ENCODE results near the gene KRTAP10-5. TPM values are rescaled to one million over a fixed set of nuclear protein-coding genes. Genes with fewer than 3 reads are reported as not detected.
A peak's percentile ranks its signal among the peaks of the same experiment; 100 is the strongest.
"Not testable (repeated sequence)": the region's sequence is repeated elsewhere in the genome, so short reads cannot be mapped to it uniquely, and the experiment has no call there.

Gene KRTAP10-5
- total RNA-seq, 2 experiments from 2014 or later, result not detected

GRCh38 chr21:44592446-44593311, 12.3 kb upstream of the KRTAP10-5 start, which contains the start of gene KRTAP10-6:
Gene KRTAP10-6, minus strand, starts transcription at chr21:44592505. Its CDS starts 21 bp downstream, at chr21:44592484.
- ChIA-PET CTCF (interaction anchor here (0.6 kb wide), 1 partner anchor 19 kb away, joined by 3 read pairs; the partner anchor contains the start of gene KRTAP10-4), POLR2A (interaction anchor here (0.6 kb wide), 1 partner anchor 15 kb away, joined by 3 read pairs; no protein-coding TSS in a partner anchor)
- no peaks in the 10 kb centered on the region for H3K4me1 Mint-ChIP-seq
- H3K36me3 Mint-ChIP-seq (ENCODE audit: low read depth), result no peaks in the 10 kb centered on the region
- H3K4me3 Mint-ChIP-seq, result no peak within 1 kb of the TSS
- no peaks in the 10 kb centered on the region for H3K9me3 Mint-ChIP-seq
- H3K27ac Mint-ChIP-seq, result no peak within 1 kb of the TSS
- peaks cover 11% of the 10 kb centered on the region for H3K27me3 Mint-ChIP-seq
- no peak for DNase-seq

- DNase-seq; H3K4me3 Mint-ChIP-seq; H3K36me3 Mint-ChIP-seq (ENCODE audit: low read depth); H3K27ac Mint-ChIP-seq; POLR2A ChIA-PET; H3K9me3 Mint-ChIP-seq; H3K4me1 Mint-ChIP-seq: not testable (repeated sequence)
- CTCF ChIA-PET, result interaction anchor here (0.6 kb wide), 1 partner anchor 18 kb away, joined by 3 read pairs; the partner anchor contains the start of gene KRTAP10-4
- peaks cover 18% of the 10 kb centered on the region for H3K27me3 Mint-ChIP-seq
Measured at GRCh38 chr21:44591801-44592130, 11.4 kb upstream of the KRTAP10-5 start.

- H3K9me3 Mint-ChIP-seq; DNase-seq; H3K4me3 Mint-ChIP-seq; H3K27ac Mint-ChIP-seq; CTCF ChIA-PET; H3K36me3 Mint-ChIP-seq (ENCODE audit: low read depth); POLR2A ChIA-PET; H3K4me1 Mint-ChIP-seq: not testable (repeated sequence)
- peaks cover 23% of the 10 kb centered on the region for H3K27me3 Mint-ChIP-seq
Measured at GRCh38 chr21:44590897-44591800, 10.7 kb upstream of the KRTAP10-5 start.

GRCh38 chr21:44590311-44590721, 9.9 kb upstream of the KRTAP10-5 start:
- H3K4me1 Mint-ChIP-seq, result peaks cover under 1% of the 10 kb centered on the region
- ChIA-PET POLR2A (no interaction called here), CTCF (no interaction called here)
- H3K36me3 Mint-ChIP-seq (ENCODE audit: low read depth), result no peaks in the 10 kb centered on the region
- no peaks in the 10 kb centered on the region for H3K9me3 Mint-ChIP-seq
- no peak for DNase-seq
- H3K4me3 Mint-ChIP-seq, result no peak overlapping the region
- H3K27ac Mint-ChIP-seq, result no peak overlapping the region
- H3K27me3 Mint-ChIP-seq, result peaks cover 31% of the 10 kb centered on the region

- H3K4me3 Mint-ChIP-seq, result no peak overlapping the region
- ChIA-PET CTCF (no interaction called here), POLR2A (no interaction called here)
- H3K27ac Mint-ChIP-seq, result no peak overlapping the region
- no peaks in the 10 kb centered on the region for H3K36me3 Mint-ChIP-seq (ENCODE audit: low read depth)
- H3K4me1 Mint-ChIP-seq, result peaks cover 2% of the 10 kb centered on the region
- no peaks in the 10 kb centered on the region for H3K9me3 Mint-ChIP-seq
- H3K27me3 Mint-ChIP-seq, result peaks cover 33% of the 10 kb centered on the region
- DNase-seq, result no peak
Measured at GRCh38 chr21:44589586-44590305, 9.3 kb upstream of the KRTAP10-5 start.

GRCh38 chr21:44589094-44589493, 8.7 kb upstream of the KRTAP10-5 start:
- Mint-ChIP-seq H3K9me3 (no peaks in the 10 kb centered on the region), H3K4me1 (peaks cover 6% of the 10 kb centered on the region), H3K27ac (no peak overlapping the region), H3K27me3 (peaks cover 34% of the 10 kb centered on the region), H3K4me3 (no peak overlapping the region), H3K36me3 (ENCODE audit: low read depth) (no peaks in the 10 kb centered on the region)
- CTCF ChIA-PET, result no interaction called here
- no peak for DNase-seq
- POLR2A ChIA-PET, result no interaction called here

GRCh38 chr21:44585892-44586291, 5.5 kb upstream of the KRTAP10-5 start:
- peaks cover 3% of the 10 kb centered on the region for H3K36me3 Mint-ChIP-seq (ENCODE audit: low read depth)
- CTCF ChIA-PET, result no interaction called here
- H3K27ac Mint-ChIP-seq, result no peak overlapping the region
- POLR2A ChIA-PET, result no interaction called here
- peaks cover 8% of the 10 kb centered on the region for H3K9me3 Mint-ChIP-seq
- H3K4me1 Mint-ChIP-seq, result peaks cover 13% of the 10 kb centered on the region
- H3K27me3 Mint-ChIP-seq, result peaks cover 37% of the 10 kb centered on the region
- H3K4me3 Mint-ChIP-seq, result no peak overlapping the region
- no peak for DNase-seq

- peak; percentile 46 for DNase-seq
- Mint-ChIP-seq H3K27me3 (peaks cover 34% of the 10 kb centered on the region), H3K4me1 (peaks cover 13% of the 10 kb centered on the region), H3K4me3 (no peak overlapping the region), H3K9me3 (peaks cover 15% of the 10 kb centered on the region), H3K36me3 (ENCODE audit: low read depth) (peaks cover 3% of the 10 kb centered on the region), H3K27ac (no peak overlapping the region)
- CTCF ChIA-PET, result no interaction called here
- POLR2A ChIA-PET, result interaction anchor here (1.3 to 2.3 kb wide), 2 partner anchors 35 to 188 kb away, joined by 3 to 6 read pairs; no protein-coding TSS in a partner anchor
Measured at GRCh38 chr21:44583800-44584147, 3.4 kb upstream of the KRTAP10-5 start.

- Mint-ChIP-seq H3K27me3 (peaks cover 34% of the 10 kb centered on the region), H3K4me3 (no peak overlapping the region), H3K9me3 (peaks cover 18% of the 10 kb centered on the region), H3K4me1 (peaks cover 13% of the 10 kb centered on the region), H3K27ac (no peak overlapping the region), H3K36me3 (ENCODE audit: low read depth) (peaks cover 3% of the 10 kb centered on the region)
- POLR2A ChIA-PET, result interaction anchor here (1.3 to 2.3 kb wide), 2 partner anchors 36 to 188 kb away, joined by 3 to 6 read pairs; no protein-coding TSS in a partner anchor
- no peak for DNase-seq
- CTCF ChIA-PET, result no interaction called here
Measured at GRCh38 chr21:44583089-44583799, 2.8 kb upstream of the KRTAP10-5 start.

- Mint-ChIP-seq H3K4me1 (peaks cover 13% of the 10 kb centered on the region), H3K36me3 (ENCODE audit: low read depth) (peaks cover 6% of the 10 kb centered on the region), H3K9me3 (peaks cover 26% of the 10 kb centered on the region), H3K27me3 (peaks cover 24% of the 10 kb centered on the region), H3K27ac (no peak overlapping the region), H3K4me3 (no peak overlapping the region)
- ChIA-PET POLR2A (interaction anchor here (0.8 kb wide), 1 partner anchor 35 kb away, joined by 3 read pairs; no protein-coding TSS in a partner anchor), CTCF (no interaction called here)
- DNase-seq, result no peak
Measured at GRCh38 chr21:44582055-44582454, 1.7 kb upstream of the KRTAP10-5 start.

- Mint-ChIP-seq H3K4me1 (peaks cover 13% of the 10 kb centered on the region), H3K27me3 (peaks cover 16% of the 10 kb centered on the region), H3K9me3 (peaks cover 31% of the 10 kb centered on the region), H3K4me3 (no peak overlapping the region), H3K27ac (no peak overlapping the region), H3K36me3 (ENCODE audit: low read depth) (peaks cover 6% of the 10 kb centered on the region)
- CTCF ChIA-PET, result no interaction called here
- DNase-seq, result no peak
- POLR2A ChIA-PET, result no interaction called here
Measured at GRCh38 chr21:44581158-44581557, 754 bp upstream of the KRTAP10-5 start.

- Mint-ChIP-seq H3K36me3 (ENCODE audit: low read depth) (peaks cover 6% of the 10 kb centered on the region), H3K4me1 (peaks cover 13% of the 10 kb centered on the region), H3K27ac (no peak overlapping the region), H3K27me3 (peaks cover 6% of the 10 kb centered on the region), H3K4me3 (no peak overlapping the region), H3K9me3 (peaks cover 35% of the 10 kb centered on the region)
- no peak for DNase-seq
- POLR2A ChIA-PET, result no interaction called here
- CTCF ChIA-PET, result no interaction called here
Measured at GRCh38 chr21:44579833-44580144, 615 bp downstream of the KRTAP10-5 start.

Measured in activated CD4-positive, alpha-beta memory T cell treated with anti-CD3 and anti-CD28 coated beads, Interleukin-2, amount 10 ng/mL, durations not matched to agents 7 days and 5 days (primary cell).